Activated CD8-positive, alpha-beta memory T cell treated with anti-CD3 and anti-CD28 coated beads for 48 hours (primary cell): ENCODE measurements around the gene CTBP2.

Experiments used
- DNase-seq, 3 experiments: peaks; one replicate each; pipeline ENCODE4 v3.0.0-alpha.2; 2020; ENCODE audit warnings: low read depth in 2 of 3, low spot score in 2 of 3

Gene CTBP2

DNA sequence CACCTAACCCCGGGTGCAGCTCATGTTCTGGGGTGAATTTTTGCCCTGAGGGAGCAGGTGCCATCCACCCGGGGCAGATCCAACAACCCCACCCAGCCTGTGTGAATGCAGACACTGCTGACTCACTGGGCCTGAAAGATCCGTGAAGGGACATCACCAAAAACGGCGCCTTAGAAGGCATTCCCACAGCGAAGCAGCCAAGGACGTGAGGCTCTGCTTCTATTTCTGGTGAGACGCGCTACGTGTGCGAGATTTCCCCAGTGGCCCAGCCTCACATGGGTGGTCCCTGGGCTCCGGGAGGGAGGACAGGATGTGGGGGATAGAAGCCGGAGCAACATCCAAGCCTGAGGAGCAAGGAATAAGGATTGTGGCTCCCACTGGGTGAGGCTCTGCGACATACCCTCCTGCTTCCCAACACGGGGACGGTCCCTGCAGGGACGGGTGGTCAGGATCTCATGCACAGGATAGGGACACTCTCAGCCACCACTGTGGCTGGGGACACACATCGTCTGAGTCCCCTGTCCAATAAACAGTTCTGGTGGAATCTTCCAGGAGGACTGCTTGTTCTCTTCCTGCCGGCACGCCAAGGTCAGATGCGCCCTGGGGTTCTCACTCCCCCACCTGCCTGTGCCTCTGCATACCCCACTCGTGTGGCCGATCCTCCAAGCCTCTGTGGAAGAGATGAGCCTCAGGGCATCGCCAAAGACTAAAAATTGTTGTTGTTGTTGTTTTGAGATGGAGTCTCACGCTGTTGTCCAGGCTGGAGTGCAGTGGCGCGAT lies 148.2 kb downstream of the CTBP2 start:
- no peak for DNase-seq

DNA sequence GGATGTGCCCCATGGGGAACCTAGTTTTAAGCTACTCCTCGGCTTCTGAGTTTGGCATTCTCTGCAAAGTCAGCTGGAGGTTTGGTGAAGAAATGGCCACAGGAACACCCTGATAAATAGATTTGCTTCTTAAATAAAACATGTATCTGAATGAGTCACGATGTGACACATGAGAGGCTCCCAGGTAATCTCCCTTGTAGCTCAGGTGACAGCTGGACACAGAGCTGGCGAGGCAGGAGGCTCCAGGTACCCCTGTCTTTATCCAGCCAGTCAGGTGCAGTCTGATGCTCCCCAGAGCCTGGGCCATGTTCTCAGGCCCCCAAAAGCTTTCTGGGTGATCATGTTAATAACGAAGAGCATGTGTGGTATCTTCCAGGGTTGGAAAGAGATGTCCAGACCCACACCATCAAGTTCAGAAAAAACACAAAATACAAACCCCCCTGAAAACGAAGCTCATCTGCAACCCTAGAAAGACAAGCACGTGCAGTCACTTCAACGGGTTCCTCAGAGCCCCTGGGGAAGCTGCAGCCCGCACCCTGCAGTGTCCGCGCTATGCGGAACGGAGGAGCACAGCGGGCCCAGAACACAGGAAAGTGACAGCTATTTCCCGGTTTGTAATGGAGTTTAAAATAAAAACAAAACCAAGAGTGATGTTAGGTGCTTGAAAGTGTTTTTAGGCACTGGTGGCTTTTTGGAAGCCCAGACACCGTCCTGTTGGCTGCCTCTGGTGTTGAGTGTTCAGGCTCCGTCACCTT lies 149.0 kb downstream of the CTBP2 start:
- DNase-seq = no peak

DNA sequence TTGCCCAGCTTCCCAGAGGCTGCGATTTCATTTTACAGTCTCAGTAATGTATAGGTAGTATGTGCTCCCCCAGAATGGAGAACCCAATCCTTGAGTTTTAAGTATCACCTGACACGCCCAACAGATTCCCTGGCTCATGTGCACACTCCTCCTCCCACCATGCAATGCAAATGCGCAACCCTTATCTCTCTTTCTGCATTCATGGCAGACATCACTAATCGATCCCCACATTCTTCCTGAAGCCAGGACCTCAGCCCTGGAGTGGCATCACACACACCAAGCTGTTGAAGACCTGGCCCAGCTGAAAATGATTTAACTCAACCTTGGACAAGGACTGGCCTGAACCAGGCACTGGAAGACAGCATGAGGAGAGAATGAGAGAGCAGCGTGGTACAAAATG lies 150.0 kb downstream of the CTBP2 start:
- DNase-seq = no peak

DNA sequence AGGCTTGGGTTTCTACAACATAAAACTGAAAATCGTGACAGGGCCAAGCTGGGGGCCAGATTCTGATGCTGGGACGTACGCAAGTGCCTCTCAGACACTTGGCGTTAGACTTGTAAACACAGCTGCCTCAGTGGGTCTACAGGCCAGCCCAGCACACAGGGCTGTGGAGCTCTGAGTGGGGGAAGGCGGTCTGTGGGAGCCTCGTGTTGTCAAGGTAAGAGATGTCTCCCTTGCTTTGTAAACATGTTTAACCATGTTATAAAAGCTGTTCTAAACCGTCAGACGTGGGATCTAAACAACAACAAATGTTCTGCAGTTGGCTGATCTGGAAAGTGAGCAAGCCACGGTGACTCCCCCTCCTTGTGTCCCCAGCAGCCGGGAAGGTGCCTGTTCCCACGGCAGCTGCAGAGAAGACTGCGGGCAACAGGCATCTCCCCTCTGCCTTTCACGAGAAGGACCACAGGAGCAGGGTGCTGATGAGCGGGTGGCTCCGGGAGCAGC lies 150.7 kb downstream of the CTBP2 start:
- no peak for DNase-seq

DNA sequence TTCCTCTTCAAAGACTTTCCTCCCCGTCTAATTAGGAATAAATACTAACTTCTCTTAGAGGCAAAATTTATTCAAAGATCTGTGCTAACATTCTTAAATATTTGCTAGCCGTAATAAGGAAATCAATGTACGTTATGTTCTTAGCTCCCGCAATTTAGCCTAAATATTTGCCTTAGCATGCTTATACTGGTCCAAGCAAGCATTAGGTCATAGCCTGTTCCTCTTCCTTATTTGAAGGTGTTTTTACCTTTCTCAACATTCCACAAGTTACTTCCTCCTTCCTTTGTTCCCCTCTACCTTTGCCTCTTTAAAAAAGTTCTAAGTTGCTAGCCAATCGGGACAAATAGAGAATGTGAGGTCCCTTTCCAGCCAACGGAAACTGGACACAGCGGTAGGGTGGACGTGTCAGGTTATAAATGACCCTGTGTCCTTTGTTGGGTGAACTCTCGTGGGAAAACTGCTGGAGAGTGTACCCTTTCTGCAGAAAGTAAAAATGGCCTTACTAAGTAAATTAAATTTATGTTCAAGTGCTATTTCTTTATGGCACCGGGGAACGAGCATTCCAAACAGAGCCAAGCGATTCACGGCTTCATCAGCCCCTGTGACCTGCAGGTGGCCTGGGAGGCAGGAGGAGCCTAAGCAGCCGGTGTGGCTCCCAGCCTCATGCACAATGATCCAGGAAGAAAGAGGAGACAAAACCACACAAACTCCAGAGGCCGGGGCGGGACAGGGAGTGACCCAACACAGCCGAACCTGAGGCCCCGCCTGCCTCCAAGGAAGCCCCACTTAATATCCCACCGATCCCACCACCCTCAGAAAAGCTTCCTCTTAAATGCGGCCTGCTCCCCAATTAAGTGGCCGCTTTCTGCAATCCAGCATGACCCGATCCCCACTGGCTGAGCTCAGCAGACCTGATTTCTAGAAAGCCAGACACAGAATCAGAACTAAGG lies 151.4 kb downstream of the CTBP2 start:
- no peak for DNase-seq

DNA sequence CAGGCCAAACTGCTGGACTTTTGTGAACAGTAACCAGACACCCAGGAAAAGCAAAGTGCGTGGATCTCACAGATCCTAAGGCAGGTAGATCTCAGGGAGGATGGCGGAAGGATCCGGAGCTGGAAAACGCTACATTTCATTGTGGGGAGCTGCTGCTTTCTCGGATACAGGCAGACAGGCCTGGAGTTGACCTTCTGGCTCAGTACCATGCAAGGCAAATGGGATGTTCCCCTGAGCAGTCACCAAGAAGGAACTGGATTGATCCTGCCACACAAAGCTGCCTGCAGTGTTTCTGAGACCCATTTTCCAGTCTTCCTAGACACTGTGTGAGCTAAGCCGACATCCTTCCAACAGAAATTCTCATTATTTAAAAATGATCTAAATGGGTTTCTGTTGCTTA lies 152.9 kb downstream of the CTBP2 start:
- DNase-seq = no peak

DNA sequence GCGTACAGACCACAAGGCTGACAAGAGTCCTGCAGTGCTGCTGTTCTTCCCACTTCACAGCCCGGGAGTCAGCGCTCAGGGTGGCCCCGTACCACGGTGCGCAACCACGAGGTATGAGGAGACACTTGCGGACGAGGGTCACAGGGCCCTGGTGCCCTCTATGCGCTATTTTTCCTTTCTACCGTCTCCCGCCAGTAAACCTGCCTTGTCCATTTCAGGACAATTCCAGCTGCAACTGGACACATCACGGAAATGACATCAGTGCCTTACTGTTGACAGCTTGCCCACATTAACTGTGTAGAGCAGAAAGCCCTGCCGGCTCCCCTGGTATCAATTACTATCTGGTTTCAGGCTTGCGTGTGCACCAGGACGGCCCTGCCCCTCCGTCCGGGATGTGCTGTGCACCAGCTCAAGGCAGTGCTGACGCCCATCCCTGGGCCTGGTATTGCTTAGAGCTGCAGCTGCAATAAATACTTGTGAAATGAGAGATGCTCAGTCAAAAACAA lies 153.4 kb downstream of the CTBP2 start:
- no peak for DNase-seq

DNA sequence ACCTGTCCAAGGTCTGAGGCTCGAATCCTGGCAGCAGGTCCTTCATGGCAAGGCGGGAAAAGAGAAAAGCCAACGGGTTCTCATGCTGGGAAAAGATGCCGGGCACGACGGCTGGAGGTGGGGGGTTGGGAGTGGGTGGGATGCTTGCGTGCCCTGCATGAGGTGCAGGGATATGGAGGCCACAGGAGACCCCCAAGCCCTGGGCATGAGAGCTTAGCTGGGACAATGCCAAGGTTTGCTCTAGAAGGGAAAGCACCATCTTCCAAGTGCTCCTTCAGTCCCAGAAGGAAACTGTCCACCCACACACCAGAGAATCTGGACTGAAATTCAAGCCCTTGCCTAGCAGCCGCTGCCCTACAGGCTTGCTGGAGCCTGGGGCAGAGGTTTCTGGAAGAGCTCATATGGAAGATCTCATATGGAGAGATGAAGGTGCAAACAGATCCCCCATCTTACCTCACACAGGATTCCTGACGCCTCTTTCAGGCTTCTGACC lies 154.1 kb downstream of the CTBP2 start:
- no peak for DNase-seq

DNA sequence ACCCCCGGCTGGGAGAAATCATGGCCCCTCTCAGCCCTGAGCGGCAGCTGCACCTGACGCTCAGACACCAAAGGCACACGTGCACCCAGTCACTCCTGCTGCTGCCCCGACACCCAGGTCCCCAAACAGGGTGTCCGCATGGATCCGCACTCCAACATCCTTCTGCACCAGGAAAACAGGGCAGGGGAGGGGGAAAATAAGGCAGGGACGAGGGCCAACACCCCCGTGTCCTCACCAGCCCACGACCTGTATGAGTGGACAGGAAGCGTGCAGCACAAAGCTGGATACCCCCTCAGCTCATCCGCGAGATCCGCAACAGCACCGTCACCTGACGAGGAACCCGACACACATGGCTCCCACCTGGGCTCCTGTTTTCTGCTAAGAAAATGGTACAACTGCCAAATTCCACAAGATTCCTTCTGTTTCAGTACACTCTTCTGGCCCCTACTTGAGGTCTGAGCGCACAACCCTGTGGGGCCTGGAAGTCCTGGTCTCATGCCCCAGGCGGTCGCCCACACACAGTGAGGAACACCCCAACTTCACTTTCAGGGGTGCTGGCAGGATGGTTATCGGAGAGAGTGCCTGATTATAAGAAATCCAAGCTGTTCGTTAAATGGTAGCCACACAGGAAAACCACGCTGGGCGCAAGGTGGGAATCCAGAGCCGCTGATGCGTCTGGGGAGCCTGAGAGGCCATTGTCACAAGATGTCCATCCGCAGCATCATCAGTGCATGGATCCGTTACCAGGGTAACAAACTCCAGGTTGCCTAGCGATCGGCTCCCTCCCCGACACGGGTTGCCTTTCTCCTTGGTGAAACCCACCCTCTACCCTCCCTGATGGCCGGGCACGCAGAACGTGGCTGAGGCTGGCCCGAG lies 154.8 kb downstream of the CTBP2 start:
- DNase-seq = no peak

DNA sequence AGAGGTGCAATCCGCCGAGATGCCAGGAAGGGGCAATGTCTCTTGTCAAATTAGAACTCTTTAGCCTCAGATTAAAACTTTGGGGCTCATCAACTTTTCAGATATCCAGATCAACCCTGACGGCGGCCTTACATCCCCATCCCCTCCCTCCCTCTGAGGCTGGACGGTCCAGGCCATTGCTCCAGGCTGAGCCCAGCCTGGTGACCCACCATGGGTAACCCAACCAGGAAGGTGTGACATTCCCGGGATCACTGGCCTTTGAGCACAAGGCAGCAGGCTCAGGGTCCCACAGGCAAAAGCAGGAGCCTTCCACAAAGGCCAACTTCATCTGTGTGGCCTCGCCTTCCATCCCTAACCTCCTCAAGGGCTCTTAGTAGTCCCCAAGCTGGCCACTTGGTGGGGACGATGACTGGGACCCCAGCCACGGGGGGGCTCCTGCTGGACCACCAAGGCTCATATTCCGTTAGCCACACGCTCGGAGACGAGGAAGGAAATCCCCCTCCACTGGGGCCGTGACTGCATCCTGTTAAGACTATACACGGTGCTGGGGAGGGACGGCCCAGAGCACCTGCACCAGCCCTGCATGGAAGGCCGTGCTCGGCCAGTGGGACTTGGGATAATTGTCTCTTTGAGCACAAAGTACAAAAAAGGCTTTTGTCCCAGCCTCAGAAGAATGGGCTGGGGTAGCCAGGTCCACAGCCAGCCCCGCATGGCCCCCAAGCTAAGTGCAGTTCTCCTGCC lies 155.6 kb downstream of the CTBP2 start:
- DNase-seq = no peak

DNA sequence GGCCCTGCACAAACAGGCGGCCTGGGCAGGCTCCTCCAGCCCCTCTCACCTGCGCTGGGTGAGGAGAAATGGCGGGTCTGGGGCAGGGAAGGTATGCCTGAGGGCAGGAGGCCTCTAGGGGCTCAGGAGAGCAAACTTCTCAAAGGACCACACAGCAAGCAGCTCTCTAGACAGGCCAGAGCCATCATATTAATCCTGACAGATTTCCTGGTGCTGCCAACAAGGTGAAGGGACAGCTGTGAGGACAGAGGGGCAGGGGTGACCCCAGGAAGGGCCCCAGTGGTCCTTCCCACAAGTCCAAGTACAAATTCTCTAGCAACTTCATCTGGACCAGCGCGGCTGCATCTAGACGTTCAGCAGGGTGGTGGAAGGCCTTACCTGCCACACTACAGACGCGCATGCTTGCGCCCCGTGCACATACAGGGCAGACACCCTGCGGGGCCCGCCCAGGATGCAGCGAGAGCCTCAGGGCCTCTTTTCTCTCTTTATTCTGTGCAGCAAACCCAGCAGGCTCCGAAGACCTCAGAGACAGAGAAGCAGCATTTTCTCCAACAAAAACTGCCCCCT lies 156.4 kb downstream of the CTBP2 start:
- no peak for DNase-seq

DNA sequence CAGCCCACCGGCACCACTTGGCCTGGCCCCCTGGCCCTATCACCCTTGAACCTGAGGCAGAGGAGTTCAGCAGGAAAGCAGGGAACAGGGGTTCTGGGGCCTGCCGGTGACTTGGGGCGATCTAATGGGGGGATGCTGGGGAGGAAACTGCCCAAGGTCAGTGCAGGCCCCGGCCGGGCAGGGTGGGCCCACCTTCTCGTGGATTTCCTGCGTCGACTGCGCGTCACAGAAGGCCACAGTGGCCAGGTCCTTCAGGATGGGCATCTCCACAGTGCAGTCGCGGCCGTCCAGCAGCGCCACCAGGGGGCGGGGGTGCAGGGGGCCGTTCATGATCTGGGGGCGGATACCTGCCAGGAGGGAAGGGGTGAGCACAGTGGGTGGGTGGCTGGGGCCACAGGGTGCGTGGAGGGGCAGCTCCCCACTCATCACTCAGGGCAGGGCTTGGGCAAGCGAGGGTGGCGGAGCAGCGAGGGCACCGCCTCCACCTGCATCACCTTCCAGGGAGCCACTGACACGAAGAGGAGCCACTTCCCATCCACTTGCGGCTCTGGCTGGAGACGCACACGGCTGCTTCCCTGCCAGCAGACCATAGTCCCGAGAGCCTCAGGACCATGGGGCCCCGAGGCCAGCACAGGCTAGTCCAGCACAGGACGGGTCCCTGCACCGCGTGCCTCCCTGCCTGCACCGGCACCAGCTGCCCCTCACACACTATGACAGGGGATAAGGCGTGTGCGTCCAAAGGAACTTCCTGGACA lies 157.0 kb downstream of the CTBP2 start:
- no peak for DNase-seq

DNA sequence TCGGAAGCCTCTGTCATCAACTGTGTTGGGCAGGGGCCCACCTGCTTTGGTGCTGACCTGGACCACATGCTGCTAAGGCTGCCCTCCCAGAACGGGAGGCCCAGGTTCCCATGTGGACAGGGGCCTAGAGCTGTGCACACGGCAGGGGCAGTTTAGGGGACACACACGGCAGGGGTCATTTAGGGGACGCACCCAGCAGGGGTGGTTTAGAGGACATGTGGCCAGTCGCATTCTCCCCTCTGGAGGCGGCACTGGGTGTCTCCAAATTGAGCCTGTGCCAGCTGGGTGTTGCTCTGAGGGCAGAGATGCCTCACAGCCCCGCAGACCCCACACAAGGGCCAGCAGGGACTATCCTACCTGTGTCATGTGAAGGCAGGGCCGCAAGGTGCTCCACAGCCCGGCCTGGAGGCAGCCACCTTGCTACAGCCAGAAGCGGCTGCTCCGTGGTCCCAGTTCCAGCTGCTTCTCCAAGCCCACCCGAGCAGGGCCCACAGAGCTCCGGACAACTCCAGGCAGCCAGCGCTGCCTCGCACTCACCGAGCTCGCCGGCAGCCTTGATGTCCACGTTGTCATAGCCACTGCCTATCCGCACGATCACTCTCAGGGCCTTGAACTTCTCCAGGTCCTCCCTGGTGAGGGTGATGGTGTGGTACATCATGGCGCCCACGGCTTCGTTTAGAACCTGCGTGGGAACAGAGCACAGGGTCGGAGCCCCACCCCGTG lies 157.8 kb downstream of the CTBP2 start:
- DNase-seq = no peak

DNA sequence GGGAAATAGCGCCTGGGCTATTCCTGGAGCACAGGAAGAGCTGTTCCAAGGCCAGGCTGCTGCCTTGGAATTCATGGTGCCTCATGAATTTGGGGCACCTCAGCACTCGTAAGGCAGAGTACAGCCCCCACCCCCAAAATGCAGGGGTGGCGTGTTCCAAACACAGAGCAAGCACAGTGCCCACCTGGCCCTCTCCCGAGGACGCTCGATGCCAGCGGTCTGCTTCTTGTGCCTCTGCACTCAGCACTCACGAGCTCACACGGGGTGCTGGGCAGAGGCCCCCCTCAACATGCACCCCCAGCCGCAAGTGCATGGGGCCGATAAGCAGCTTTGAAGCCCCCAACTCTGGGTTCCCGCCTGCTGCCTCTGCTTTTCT lies 158.3 kb downstream of the CTBP2 start:
- no peak for DNase-seq

DNA sequence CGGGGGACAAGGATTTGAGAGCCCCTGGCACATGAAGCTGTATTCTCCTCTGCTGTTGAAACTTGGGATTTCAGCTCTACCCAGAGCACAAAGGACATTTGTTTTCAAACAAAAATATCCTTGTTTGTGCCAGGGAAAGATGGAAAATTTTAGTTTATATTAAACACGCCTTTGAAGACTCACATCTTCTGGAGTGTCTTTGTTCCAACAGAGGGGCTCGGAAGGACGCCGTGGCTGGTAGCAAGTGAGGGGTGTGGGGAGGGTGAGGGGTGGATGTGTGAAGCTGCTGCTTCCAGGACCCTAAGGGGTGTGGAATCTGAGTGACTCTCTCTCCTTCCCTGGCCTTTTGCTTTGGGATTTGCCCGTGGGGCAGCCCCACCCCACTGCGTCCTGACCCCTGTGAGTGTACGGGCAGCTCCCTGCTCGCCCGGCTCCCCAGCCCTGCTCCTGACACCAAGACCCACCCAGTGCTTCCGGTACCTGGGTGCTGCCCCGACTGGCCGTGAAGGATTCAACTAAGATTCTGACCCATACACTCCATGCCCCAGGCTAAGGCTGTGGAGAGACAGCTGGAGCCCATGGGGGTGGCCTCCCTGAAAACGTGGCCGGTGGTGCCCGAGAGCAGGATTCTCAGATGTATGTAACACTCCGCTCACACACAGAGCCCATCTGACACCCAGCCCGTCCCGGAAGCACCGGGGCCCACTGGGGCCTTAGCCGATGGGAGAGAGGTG lies 158.9 kb downstream of the CTBP2 start:
- no peak for DNase-seq

DNA sequence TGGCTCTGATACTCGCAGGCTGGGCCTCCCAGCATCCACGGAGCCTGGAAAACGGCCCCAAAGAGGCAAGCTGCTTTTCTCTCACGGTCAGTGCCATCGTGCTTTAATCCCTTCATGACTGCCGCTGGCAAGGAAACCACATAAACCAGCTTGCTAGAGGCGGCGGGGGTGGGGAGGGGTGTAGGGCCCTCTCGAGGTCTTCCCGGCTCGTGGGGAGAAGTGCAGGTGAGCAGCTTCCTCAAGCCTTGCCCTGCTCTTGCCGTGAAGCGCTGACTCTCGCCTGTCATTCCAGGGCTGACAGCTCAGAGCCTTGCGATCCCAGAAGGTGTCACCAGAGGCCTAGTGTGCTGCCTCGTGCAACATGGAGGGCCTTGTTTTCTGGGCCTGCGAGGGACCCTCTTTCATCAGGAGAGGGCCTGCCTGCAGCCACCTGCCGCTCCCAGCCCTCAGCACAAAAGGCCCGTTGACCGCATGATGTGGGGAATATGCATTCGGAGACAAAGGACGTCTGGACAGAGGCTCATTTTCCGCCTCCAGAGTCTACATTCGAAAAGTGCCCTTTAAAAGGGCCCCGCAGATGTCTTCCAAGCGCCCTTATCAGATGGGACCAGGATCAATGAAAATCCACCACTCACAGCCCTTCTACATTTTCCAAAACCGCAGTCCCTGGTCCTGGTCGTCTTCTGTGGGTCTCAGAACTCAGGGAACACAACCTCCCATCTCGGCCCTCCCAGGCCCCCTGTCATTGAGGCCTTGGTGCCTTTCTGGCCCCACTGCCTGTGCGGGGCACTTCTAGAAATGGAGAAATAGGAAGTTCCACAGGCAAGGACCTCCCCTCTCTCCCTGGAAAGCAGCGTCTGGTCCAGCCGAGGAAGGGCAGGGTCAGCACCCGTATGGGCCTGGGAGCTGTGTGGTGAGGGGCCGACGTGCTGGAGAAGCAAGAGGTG lies 159.7 kb downstream of the CTBP2 start:
- no peak for DNase-seq
